Neuron (in vitro differentiated cells): Measurements from ENCODE around the gene ALDH3A2.
"Not testable (repeated sequence)": the region's sequence is repeated elsewhere in the genome, so short reads cannot be mapped to it uniquely, and the experiment has no call there.

ENCODE experiments used
- H2AFZ ChIP-seq: one replicate; pipeline ENCODE4 v1.6.1; 2013; ENCODE audit warnings: low read depth, mild to moderate bottlenecking, inconsistent platforms, low read length, moderate library complexity
- H3K27me3 ChIP-seq: one replicate; pipeline ENCODE4 v1.6.1; 2013; ENCODE audit warnings: low read length; ENCODE audit not compliant: insufficient read depth
- H3K36me3 ChIP-seq: one replicate; pipeline ENCODE4 v1.6.1; 2013; ENCODE audit warnings: low read length; ENCODE audit not compliant: insufficient read depth
- H3K4me1 ChIP-seq: one replicate; pipeline ENCODE4 v1.6.1; 2013; ENCODE audit warnings: low read length; ENCODE audit not compliant: insufficient read depth
- H3K4me3 ChIP-seq: 2 replicates; pipeline ENCODE4 v1.5.1; 2013; ENCODE audit warnings: mild to moderate bottlenecking, low read length, moderate library complexity
- H3K9me3 ChIP-seq: one replicate; pipeline ENCODE4 v1.6.1; 2013; ENCODE audit warnings: low read length

Gene ALDH3A2

GRCh38 chr17:19654896-19655295, 6.3 kb downstream of the ALDH3A2 start:
- no peak overlapping the region for H2AFZ ChIP-seq
- H3K27me3 ChIP-seq: no peaks in the 10 kb centered on the region
- H3K9me3 ChIP-seq: peaks cover 22% of the 10 kb centered on the region
- H3K4me3 ChIP-seq: no peak overlapping the region
- H3K4me1 ChIP-seq: no peaks in the 10 kb centered on the region
- peaks cover 25% of the 10 kb centered on the region for H3K36me3 ChIP-seq

DNA sequence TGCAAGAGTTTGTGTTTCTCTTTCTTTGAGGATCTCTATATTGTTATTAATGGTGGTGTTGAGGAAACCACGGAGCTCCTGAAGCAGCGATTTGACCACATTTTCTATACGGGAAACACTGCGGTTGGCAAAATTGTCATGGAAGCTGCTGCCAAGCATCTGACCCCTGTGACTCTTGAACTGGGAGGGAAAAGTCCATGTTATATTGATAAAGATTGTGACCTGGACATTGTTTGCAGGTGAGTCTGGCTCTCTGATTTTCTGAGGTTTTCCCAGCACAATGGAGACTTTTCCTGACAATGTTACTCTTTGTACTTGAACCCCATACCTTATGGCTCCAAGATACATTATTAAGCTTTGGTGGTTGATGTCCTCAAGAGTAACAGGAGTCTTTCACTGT, 7.8 kb downstream of the ALDH3A2 start:
- H2AFZ ChIP-seq: no peak overlapping the region
- H3K4me3 ChIP-seq: no peak overlapping the region
- no peaks in the 10 kb centered on the region for H3K27me3 ChIP-seq
- H3K36me3 ChIP-seq: peaks cover 29% of the 10 kb centered on the region
- peaks cover 22% of the 10 kb centered on the region for H3K9me3 ChIP-seq
- H3K4me1 ChIP-seq: no peaks in the 10 kb centered on the region

DNA sequence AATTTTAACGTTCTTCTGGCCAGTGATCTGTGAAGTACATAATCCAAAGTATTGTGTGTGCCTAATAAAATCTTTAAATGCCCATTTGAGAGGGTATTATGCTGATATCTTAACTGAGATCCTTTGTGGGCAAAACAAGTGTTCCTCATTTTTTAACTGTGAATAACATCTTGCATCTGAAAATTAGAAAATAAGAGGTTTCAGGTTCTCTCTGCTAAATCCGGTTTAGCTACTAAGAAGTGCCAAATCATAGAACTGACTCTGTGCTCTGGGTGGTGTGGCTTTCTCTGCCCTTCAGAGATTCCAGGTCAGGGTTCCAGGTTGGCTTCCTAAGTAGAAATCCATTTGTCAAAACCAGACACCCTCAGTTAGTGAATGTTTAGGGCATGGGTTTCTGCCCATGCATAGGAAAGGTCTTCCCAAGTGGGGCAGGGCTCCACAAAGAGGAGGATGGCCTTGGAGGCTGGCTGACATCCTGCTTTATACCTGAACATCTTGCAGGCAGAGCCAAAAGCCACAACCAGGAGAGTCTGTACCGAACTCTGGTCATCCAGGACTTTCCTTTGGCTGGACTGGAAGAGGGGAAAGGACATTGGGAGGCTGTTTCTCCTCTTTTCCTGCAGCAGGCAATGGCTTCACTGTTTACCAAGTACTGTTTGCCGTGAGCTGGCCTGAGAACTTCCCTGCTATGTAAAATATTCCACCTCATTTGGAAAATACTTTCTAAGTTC, 8.5 kb downstream of the ALDH3A2 start:
- H3K27me3 ChIP-seq: no peaks in the 10 kb centered on the region
- H3K4me1 ChIP-seq: no peaks in the 10 kb centered on the region
- H2AFZ ChIP-seq: no peak overlapping the region
- H3K9me3 ChIP-seq: peaks cover 20% of the 10 kb centered on the region
- no peak overlapping the region for H3K4me3 ChIP-seq
- peaks cover 29% of the 10 kb centered on the region for H3K36me3 ChIP-seq

GRCh38 chr17:19659366-19660177, 11.0 kb downstream of the ALDH3A2 start:
- no peak overlapping the region for H3K4me3 ChIP-seq
- H3K4me1 ChIP-seq: no peaks in the 10 kb centered on the region
- peaks cover 30% of the 10 kb centered on the region for H3K36me3 ChIP-seq

DNA sequence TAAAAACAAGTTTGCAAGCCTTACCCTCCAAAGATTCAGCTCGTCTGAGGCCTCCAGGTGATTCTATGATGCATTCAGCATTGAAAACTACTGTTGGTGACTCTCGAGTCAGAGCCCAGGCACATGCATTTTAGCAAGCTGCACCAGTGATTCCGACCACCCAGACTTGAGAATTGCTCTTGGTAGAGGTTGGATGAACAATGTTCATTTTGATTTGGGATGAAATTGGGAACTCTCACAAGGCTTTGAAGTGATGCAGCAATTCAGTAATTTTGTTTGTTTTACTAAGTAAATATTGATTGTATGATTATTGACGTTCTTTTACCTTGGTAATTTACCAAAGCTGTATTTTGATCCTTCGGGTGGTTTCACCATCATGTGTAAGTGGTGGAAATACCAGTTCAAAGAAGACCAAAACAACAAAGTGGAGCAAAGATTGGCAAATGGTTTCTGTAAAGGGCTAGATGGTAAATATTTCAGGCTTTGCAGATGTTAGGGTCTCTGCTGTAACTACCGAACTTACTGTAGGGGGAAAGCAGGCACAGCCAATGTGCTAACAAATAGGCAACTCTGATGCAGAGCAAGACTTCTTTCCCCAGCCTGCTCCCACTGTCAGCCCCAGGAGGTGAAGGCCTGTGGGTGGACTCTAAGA, 11.8 kb downstream of the ALDH3A2 start:
- Histone ChIP-seq H3K4me3 (no peak overlapping the region), H3K9me3 (peaks cover 6% of the 10 kb centered on the region), H2AFZ (no peak overlapping the region), H3K27me3 (no peaks in the 10 kb centered on the region), H3K36me3 (peaks cover 28% of the 10 kb centered on the region), H3K4me1 (no peaks in the 10 kb centered on the region)

More at GRCh38 chr17:19659366-19660177, 11.0 kb downstream of the ALDH3A2 start:
- Histone ChIP-seq H3K9me3 (peaks cover 12% of the 10 kb centered on the region), H2AFZ (no peak overlapping the region), H3K27me3 (no peaks in the 10 kb centered on the region)

- Histone ChIP-seq H3K9me3 (no peaks in the 10 kb centered on the region), H2AFZ (no peak overlapping the region), H3K36me3 (peaks cover 21% of the 10 kb centered on the region), H3K4me1 (no peaks in the 10 kb centered on the region), H3K27me3 (no peaks in the 10 kb centered on the region), H3K4me3 (no peak overlapping the region)
Observed at GRCh38 chr17:19661121-19661520, 12.6 kb downstream of the ALDH3A2 start.

GRCh38 chr17:19663097-19663496, 14.5 kb downstream of the ALDH3A2 start:
- Histone ChIP-seq H3K27me3 (no peaks in the 10 kb centered on the region), H3K36me3 (peaks cover 16% of the 10 kb centered on the region), H3K9me3 (no peaks in the 10 kb centered on the region), H2AFZ (no peak overlapping the region), H3K4me3 (no peak overlapping the region), H3K4me1 (no peaks in the 10 kb centered on the region)

- Histone ChIP-seq H3K9me3 (no peaks in the 10 kb centered on the region), H3K4me1 (no peaks in the 10 kb centered on the region), H3K4me3 (no peak overlapping the region), H3K27me3 (no peaks in the 10 kb centered on the region), H2AFZ (no peak overlapping the region), H3K36me3 (peaks cover 16% of the 10 kb centered on the region)
Observed at GRCh38 chr17:19664136-19664820, 15.7 kb downstream of the ALDH3A2 start.

- Histone ChIP-seq H3K4me3 (no peak overlapping the region), H3K36me3 (peaks cover 16% of the 10 kb centered on the region), H2AFZ (no peak overlapping the region), H3K9me3 (no peaks in the 10 kb centered on the region), H3K4me1 (no peaks in the 10 kb centered on the region), H3K27me3 (no peaks in the 10 kb centered on the region)
Observed at GRCh38 chr17:19664821-19665181, 16.2 kb downstream of the ALDH3A2 start.

DNA sequence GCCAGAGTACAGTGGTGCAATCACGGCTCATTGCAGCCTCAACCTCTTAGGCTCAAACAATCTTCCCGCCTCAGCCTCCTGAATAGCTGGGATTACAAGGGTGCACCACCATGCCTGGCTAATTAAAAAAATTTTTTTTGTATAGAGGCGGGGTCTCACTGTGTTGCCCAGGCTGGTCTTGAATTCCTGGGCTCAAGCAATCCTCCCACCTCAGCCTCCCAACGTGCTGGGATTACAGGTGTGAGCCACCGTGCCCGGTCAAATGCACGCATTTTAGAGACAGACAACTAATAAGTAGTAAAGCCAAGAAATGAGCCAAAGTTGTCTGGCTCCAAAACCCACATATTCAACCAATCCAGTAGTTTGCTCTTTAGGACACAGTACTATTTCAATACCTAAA, 21.1 kb downstream of the ALDH3A2 start:
- H3K36me3 ChIP-seq: peaks cover 11% of the 10 kb centered on the region
- H2AFZ ChIP-seq, H3K9me3 ChIP-seq, H3K4me3 ChIP-seq, H3K4me1 ChIP-seq, H3K27me3 ChIP-seq: not testable (repeated sequence)

DNA sequence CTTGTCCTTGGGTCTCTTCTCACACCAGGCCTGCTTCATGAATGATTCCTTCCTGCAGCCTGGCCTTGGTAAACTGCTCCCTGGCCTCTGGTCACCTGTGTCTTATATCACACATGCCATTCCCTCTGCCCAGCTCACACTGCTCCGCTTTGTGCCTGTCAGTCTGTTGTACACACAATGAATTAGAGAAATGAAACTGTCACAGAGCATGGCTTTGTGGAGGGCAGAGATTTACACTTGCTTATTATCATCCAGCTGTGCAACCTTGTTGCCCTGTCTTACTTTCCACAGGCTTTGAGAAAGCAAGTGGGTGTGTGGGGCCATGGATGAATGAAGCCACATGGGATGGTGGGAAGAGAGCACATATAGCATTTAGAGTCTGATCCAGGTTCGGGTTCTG, 22.4 kb downstream of the ALDH3A2 start:
- Histone ChIP-seq H2AFZ (no peak overlapping the region), H3K27me3 (no peaks in the 10 kb centered on the region), H3K4me3 (no peak overlapping the region), H3K9me3 (no peaks in the 10 kb centered on the region), H3K4me1 (no peaks in the 10 kb centered on the region), H3K36me3 (peaks cover 11% of the 10 kb centered on the region)

DNA sequence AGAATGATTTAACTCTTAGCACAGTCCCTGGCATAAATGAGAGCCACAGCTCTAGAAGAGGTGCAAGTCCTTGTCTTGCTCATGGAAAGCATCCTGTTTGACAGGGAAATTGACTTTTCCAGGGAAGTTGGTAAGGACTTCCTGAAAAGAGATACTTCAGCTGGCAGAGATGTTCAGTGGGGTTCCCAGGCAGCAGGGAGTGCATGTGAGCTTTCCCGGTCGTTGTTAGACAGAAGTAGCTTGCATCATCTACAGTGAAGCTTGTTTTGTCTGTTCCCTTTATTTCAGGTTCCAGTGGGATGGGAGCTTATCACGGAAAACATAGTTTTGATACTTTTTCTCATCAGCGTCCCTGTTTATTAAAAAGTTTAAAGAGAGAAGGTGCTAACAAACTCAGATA, 22.9 kb downstream of the ALDH3A2 start:
- Histone ChIP-seq H3K4me3 (no peak overlapping the region), H2AFZ (no peak overlapping the region), H3K27me3 (no peaks in the 10 kb centered on the region), H3K9me3 (peaks cover 1% of the 10 kb centered on the region), H3K4me1 (no peaks in the 10 kb centered on the region), H3K36me3 (peaks cover 13% of the 10 kb centered on the region)
